Measurements from ENCODE around the gene WNT7B.

DNA sequence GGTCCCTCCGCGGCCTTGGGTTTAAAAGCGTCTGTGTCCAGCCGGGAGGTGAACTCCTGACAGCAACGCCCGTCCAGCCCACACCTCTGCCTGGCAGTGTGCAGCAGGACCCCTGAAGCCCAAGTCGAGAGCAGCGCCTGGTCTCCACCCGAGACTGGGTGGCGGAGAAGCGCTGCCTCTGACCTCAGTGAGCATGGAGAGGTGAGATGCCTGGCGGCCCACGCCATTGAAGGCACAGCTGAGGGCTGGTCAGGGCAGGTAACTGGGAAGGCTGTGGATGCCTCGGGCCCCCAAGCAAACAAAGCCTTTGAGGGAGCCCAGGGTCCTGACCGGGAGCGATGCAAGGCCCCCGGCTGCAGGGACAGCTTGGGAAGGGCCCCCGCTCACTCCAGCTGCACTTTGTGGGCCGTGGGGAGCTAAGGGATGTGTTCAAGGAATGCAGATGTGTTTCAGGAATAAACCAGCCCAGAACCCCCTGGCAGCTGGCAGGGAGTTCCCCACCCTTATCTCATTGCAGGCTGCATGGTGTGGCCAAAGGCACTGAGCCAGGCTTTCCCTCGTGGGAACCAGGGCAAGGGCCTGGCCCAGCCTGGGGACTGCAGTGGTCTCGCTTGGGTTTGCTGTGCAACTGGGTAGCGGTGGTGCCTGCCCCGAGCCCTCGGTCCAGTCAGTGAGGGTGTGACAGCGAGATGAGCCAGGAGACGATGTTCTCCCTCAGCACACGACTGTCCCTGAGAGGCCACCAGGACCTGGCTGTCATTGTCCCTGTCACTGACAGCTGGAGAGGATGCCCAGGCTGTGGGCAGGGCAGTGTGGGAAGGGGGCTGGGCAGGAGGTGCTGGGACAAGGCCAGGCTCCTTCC is 92.5 kb downstream of the WNT7B start:
- TF ChIP-seq POLR2A (IDR thresholded peaks at IDR 0.05) = no peak
- no peak for TF ChIP-seq CTCF (IDR thresholded peaks at IDR 0.05 in 8 of 11, conservative IDR thresholded peaks at IDR 0.05 in 3 of 11)
- no peak for TF ChIP-seq POLR2AphosphoS5 (IDR thresholded peaks at IDR 0.05)

Data from spleen (tissue), 7 donors.